ENCODE data around the gene TEFM. TPM values are rescaled to one million over a fixed set of nuclear protein-coding genes. Genes with fewer than 3 reads are reported as not detected.

The TEFM gene, protein sequence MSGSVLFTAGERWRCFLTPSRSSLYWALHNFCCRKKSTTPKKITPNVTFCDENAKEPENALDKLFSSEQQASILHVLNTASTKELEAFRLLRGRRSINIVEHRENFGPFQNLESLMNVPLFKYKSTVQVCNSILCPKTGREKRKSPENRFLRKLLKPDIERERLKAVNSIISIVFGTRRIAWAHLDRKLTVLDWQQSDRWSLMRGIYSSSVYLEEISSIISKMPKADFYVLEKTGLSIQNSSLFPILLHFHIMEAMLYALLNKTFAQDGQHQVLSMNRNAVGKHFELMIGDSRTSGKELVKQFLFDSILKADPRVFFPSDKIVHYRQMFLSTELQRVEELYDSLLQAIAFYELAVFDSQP
- total RNA-seq (2022; extraction: Qiagen RNA extraction) = 18.0 to 32.4 TPM (median 19.7 TPM) in 5 replicates

DNA sequence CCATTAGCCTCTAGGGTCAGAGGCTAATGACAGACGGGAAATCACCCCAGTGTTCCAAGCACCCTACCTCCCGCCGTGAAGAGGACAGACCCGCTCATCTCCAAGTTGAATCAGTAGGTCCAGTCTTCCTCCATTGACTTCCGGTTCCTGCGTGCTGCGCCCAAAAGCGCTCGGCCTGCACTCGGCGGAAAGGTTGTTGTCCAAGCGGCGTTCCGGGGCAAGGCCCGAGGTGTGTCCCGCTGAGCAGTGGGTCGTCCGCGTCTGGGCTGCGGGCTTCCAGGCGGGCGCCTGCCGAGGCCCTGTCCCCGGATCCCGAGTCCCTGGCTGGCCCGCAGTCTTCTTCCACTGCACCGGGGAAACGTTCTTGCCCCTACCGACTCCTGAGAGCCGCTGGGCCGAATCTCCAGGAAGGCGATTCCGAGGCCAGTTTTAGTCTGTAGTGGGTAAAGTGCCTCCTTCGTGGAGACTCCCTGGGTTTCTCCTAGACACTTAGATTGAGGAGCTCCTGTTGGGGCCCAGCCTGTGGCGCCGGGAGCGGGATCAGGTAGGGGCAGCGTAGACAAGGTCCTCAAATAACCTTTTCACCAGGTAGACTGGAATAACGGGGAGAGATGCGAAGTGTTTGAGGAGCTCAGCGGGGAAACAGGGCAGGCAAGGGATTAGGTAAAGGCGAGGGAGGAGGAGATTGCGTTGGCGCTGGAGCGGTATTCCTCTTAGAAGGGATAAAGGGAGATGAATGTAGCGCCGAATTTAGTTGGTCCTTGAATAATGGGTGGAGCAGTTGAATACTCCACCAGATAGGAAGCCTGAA, at the start of gene TEFM:
TEFM (minus strand) TSS at position 138 of the 811 bp plus-strand sequence; CDS start at position 98, 40 bp downstream.

DNA sequence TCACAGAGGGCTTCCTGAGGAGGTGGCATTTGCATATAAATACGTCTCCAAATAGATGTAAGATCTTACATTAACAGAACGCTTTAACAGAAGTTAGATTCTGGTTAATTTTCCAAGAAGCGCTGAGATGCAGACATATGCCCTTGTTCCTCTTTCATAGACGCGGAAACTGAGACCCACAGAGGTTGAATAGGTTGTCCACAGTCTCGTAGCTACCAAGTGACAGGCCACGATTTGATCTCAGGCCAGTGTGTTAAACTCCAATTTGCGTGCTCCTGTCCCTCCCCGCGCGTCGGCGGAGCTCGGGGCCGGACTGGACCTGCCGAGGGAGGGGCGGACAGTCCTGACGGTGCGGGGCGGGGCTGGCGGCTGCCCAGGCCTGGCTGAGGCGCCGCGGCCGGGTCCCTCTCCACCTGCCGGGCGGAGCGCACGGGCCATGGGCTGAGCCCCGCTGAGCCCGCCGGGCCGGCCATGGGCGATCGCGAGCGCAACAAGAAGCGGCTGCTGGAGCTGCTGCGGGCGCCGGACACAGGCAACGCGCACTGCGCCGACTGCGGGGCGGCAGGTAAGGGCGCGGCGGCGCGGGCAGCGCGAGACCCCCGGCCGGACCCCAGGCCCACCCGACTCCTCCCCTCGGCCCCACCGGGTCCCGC, 15.6 kb upstream of the TEFM start, which contains the start of gene ADAP2:
ADAP2 (plus strand) TSS at position 402 of the 653 bp plus-strand sequence; CDS start at position 472, 70 bp downstream.

Other genes starting within 250 kb of the TEFM start
- 13.2 to 17.8 TPM (median 14.8 TPM) in 5 replicates for gene CRLF3, start 81.5 kb downstream of the TEFM start, total RNA-seq (2022; extraction: Qiagen RNA extraction)
- gene ATAD5, start 74.3 kb downstream of the TEFM start, total RNA-seq (2022; extraction: Qiagen RNA extraction) = 3.8 to 4.8 TPM (median 4.4 TPM) in 5 replicates
- gene ADAP2, start 15.7 kb upstream of the TEFM start, total RNA-seq (2022; extraction: Qiagen RNA extraction) = 2.5 to 3.0 TPM (median 2.8 TPM) in 5 replicates
- gene RNF135, start 64.8 kb upstream of the TEFM start, total RNA-seq (2022; extraction: Qiagen RNA extraction) = 22.2 to 25.7 TPM (median 24.7 TPM) in 5 replicates
- 14.6 to 20.7 TPM (median 19.3 TPM) in 5 replicates for gene NF1, start 188.7 kb upstream of the TEFM start, total RNA-seq (2022; extraction: Qiagen RNA extraction)

Measured in A549 treated with CORT108297 at 1 μM for 4 hours (cell line).